Left lung (tissue), 14 donors: ENCODE measurements around the gene CTDNEP1. TPM values are rescaled to one million over a fixed set of nuclear protein-coding genes. Genes with fewer than 3 reads are reported as not detected.
A peak's percentile ranks its signal among the peaks of the same experiment; 100 is the strongest.

Experiments used
- ATAC-seq: fragments of 200-7000 bp; cut with Tn5 transposase; one replicate; pipeline ENCODE4 v1.9.1; 2020; ENCODE audit warnings: moderate library complexity
- DNase-seq, 4 donors: peaks; one replicate each; pipeline ENCODE4 v3.0.0-alpha.2; 2013 to 2020
- H3K27ac ChIP-seq, 2 donors: fragments of 200-600 bp; sonication (generic) in 1 of 2; one replicate each; pipeline versions ENCODE4 v1.5.0 to v1.8.0; 2020 to 2021
- H3K27me3 ChIP-seq, 2 donors: fragments of 200-600 bp; sonication (generic) in 1 of 2; one replicate each; pipeline versions ENCODE4 v1.5.0 to v1.8.0; 2020 to 2021
- H3K36me3 ChIP-seq, 2 donors: fragments of 200-600 bp; sonication (generic) in 1 of 2; one replicate each; pipeline versions ENCODE4 v1.5.0 to v1.8.0; 2020 to 2021
- H3K4me1 ChIP-seq, 2 donors: fragments of 200-600 bp; one replicate each; pipeline ENCODE4 v1.8.0; 2021
- H3K4me3 ChIP-seq, 2 donors: fragments of 200-600 bp; sonication (generic) in 1 of 2; one replicate each; pipeline versions ENCODE4 v1.5.0 to v1.8.0; 2020 to 2021; ENCODE audit warnings: mild to moderate bottlenecking in 1 of 2
- H3K9me3 ChIP-seq, 2 donors: fragments of 200-600 bp; sonication (generic) in 1 of 2; one replicate each; pipeline versions ENCODE4 v1.5.0 to v1.8.0; 2020 to 2021
- CTCF ChIP-seq, 2 donors: fragments of 200-600 bp; sonication (generic) in 1 of 2; IDR thresholded peaks; one replicate each; pipeline versions ENCODE4 v1.5.0 to v1.8.0; 2021; ENCODE audit warnings: antibody characterized with exemption in 2 of 2
- intact Hi-C, 2 donors: fragments of 100-400 bp; cut with DNase I; formaldehyde crosslinking; loops; one replicate each; pipeline versions ENCODE4 v1.11.2 to v1.14.2; 2022
- long read RNA-seq, 12 donors: library from polyadenylated mRNA in 2 of 12; unstranded in 2 of 12; transcript quantifications; one replicate each; pipeline ENCODE4 v2.0.0 and lab custom pipeline, GENCODE V29; 2019 to 2026
- polyA plus RNA-seq, 6 donors: library from polyadenylated mRNA; unstranded; fragments of 120-200 nt; gene quantifications; one replicate each; pipeline ENCODE4 v1.2.1, GENCODE V29; 2013; ENCODE audit not compliant: insufficient read length in 6 of 6
- total RNA-seq, 2 donors: library from RNA; stranded (reverse); fragmentation: NEBNext Ultra II Directional; extraction: Animal tissue kit (Norgen Biotek cat#: 25700); gene quantifications; one replicate each; pipeline ENCODE4 v1.2.1, GENCODE V29; 2021
- donor health status: DM: no; HTN: yes; CAD: no.
- donor health status: DM: no; HTN: no; CAD: no.

Gene CTDNEP1
- total RNA-seq (100 to 1,000 TPM; 134 to 171 TPM), polyA plus RNA-seq (100 to 1,000 TPM; 133 to 154 (median 146) TPM)
- long read RNA-seq, donor 1, transcript CTDNEP1-210 (8 exons, 1,708 nt): major isoform, 51 of 77 reads
- long read RNA-seq, donor 1, partial matches to known transcripts: 22 of 77 reads
- long read RNA-seq, donor 1, other reads (novel, unspliced or antisense): 0 of 77 reads
- long read RNA-seq, donor 2, transcript CTDNEP1-204 (2 exons, 393 nt): minor isoform, 5 of 55 reads
- long read RNA-seq, donor 2, transcript CTDNEP1-210 (8 exons, 1,708 nt): major isoform, 34 of 55 reads
- long read RNA-seq, donor 2, partial matches to known transcripts: 11 of 55 reads
- long read RNA-seq, donor 2, other reads (novel, unspliced or antisense): 5 of 55 reads
- long read RNA-seq, donor 3, transcript CTDNEP1-210 (8 exons, 1,708 nt): major isoform, 38 of 38 reads
- long read RNA-seq, donor 3, partial matches to known transcripts: 0 of 38 reads
- long read RNA-seq, donor 3, other reads (novel, unspliced or antisense): 0 of 38 reads
- long read RNA-seq, donor 4, partial matches to known transcripts: 2 of 9 reads
- long read RNA-seq, donor 4, other reads (novel, unspliced or antisense): 6 of 9 reads
- long read RNA-seq, donor 5, transcript CTDNEP1-204 (2 exons, 393 nt): minor isoform, 5 of 57 reads
- long read RNA-seq, donor 5, transcript CTDNEP1-210 (8 exons, 1,708 nt): major isoform, 32 of 57 reads
- long read RNA-seq, donor 5, partial matches to known transcripts: 20 of 57 reads
- long read RNA-seq, donor 5, other reads (novel, unspliced or antisense): 0 of 57 reads
- long read RNA-seq, donor 6, transcript CTDNEP1-210 (8 exons, 1,708 nt): major isoform, 26 of 51 reads
- long read RNA-seq, donor 6, partial matches to known transcripts: 24 of 51 reads
- long read RNA-seq, donor 6, other reads (novel, unspliced or antisense): 0 of 51 reads
- long read RNA-seq, donor 7, transcript CTDNEP1-210 (8 exons, 1,708 nt): major isoform, 13 of 14 reads
- long read RNA-seq, donor 7, partial matches to known transcripts: 0 of 14 reads
- long read RNA-seq, donor 7, other reads (novel, unspliced or antisense): 0 of 14 reads
- long read RNA-seq, donor 8, transcript CTDNEP1-210 (8 exons, 1,708 nt): major isoform, 38 of 55 reads
- long read RNA-seq, donor 8, partial matches to known transcripts: 17 of 55 reads
- long read RNA-seq, donor 8, other reads (novel, unspliced or antisense): 0 of 55 reads
- long read RNA-seq, donor 9, partial matches to known transcripts: 0 of 1 reads
- long read RNA-seq, donor 9, other reads (novel, unspliced or antisense): 0 of 1 reads
- long read RNA-seq, donor 10, partial matches to known transcripts: 1 of 3 reads
- long read RNA-seq, donor 10, other reads (novel, unspliced or antisense): 1 of 3 reads
- long read RNA-seq, donor 11: 0 reads
- long read RNA-seq, donor 12, transcript CTDNEP1-210 (8 exons, 1,708 nt): major isoform, 39 of 51 reads
- long read RNA-seq, donor 12, partial matches to known transcripts: 10 of 51 reads
- long read RNA-seq, donor 12, other reads (novel, unspliced or antisense): 0 of 51 reads

DNA sequence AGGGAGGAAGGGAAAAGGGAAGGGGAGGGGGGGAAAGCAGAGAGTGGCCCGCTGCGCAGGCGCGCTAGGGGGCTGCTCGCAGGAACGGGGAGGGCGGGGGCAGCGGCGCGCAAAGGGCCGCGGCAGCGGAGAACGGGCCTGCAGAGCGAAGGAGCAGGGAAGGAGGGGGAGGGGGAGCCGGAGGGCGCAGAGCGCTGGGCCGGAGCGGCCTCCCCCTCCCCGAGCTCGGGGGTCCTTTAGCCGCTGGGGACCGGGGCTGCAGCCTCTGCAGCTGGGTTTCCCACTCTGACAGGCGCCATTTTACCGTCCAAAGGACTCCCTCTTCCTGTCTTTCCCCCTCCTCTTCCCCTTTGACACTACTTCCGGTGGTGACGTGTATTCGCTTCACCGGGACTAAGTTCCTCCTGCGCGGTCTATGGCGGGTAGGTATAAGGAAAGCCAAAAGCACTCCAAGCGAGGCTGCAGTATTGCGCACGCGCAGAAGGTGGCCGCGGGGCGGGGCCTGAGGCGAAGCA lies at the start of gene CTDNEP1:
TSS of gene CTDNEP1 (minus strand) at position 74 of the 515 bp plus-strand sequence. CDS start 438 bp downstream, outside the sequence.
- no peak for TF ChIP-seq CTCF (IDR thresholded peaks at IDR 0.05)
- intact Hi-C loops: no loop called here

DNA sequence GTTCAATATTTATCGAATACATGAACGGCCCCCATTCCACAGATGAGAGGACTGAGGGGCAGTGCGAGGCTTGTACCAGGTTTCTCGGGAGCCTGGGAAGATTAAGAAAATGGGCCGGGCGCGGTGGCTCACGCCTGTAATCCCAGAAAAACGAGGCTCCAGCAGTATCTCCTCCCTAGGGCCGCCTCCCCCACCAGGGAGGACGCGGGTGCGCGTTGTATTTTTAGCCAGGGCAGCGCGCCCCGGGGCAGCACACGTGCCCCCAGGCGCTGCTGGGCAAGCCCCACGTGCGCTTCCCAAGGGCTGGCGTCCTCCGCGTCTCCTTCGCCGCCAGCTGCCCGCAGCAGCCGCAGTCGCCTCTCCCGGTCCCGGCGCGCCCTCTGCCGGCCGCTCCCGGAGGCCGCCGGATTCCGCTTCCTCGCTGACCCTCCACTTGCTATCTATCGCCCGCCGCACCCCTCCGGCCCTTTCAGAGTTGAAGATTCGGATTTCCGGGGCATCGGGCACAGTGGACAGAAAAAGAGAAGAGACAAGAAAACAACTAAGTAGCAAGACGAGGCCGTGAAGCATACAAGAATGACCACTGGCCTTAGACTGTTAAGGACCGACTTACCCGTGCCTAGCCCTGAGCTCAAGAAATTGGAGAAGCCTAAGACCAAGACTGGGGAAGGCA lies 44.8 kb upstream of the CTDNEP1 start:
- Histone ChIP-seq H3K4me1 (peaks cover 13 to 33% of the 10 kb centered on the region in 2 donors), H3K9me3 (no peaks in the 10 kb centered on the region), H3K27me3 (peaks cover 26 to 66% of the 10 kb centered on the region in 2 donors), H3K36me3 (no peaks in the 10 kb centered on the region), H3K4me3 (no peak overlapping the region), H3K27ac (no peak overlapping the region)
- TF ChIP-seq CTCF (IDR thresholded peaks at IDR 0.05): peak; percentile 86 to 95
- DNase-seq: peak; percentile 70 to 98 (median 82)
- ATAC-seq: peak; percentile 94
- intact Hi-C loops: loop anchor here (10.0 kb wide), 1 partner anchor 252 kb away; the partner anchor contains the start of gene SLC16A11 (in 2 of the 2)

More for the DNA sequence above, at the start of gene CTDNEP1:
- DNase-seq (peak; percentile 99 to 100 (median 99)), ATAC-seq (peak; percentile 90)
- H3K27ac ChIP-seq: peak within 1 kb of the TSS; percentile 99 to 100
- H3K4me1 ChIP-seq: peaks cover 18 to 47% of the 10 kb centered on the region in 2 donors
- H3K27me3 ChIP-seq: no peaks in the 10 kb centered on the region
- H3K4me3 ChIP-seq: peak within 1 kb of the TSS; percentile 83 to 95
- H3K36me3 ChIP-seq: peaks cover 0 to 34% of the 10 kb centered on the region in 2 donors
- no peaks in the 10 kb centered on the region for H3K9me3 ChIP-seq

DNA sequence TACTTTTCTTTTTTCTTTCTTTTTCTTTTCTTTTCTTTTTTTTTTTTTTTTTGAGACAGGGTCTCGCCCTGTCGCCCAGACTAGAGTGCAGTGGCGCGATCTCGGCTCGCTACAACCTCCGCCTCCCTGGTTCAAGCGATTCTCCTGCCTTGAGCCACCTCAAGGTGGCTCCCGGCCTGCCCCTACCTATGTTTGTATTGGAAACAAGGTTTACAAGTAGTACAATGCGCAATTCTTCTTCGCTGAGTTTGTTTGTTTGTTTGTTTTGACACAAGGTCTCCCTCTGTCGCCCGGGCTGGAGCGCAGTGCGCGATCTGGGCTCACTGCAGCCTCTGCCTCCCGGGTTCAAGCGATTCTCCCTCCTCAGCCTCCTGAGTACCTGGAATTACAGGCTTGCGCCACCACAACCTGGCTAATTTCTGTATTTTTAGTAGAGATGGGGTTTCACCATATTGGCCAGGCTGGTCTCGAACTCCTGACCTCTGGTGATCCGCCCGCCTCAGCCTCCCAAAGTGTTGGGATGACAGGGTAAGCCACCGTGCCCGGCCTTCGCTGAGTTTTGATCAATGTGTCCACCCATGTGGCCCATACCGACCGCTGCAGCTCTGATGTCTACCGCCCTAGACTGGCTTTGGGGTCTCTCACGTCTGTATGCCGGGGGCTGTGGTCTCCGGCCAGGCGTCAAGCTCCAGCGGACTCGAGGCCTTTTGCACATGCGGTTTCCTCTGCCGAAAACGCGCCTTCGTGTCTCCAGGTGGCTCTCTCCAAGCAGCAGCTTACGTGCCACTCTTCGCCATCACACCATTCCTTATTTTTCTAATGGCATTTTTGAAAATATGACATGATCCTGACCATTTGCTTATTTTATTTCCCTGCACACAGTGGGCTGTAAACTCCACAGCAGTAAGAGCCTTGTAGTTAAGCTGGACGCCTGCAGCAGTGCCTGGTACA lies 44.0 kb upstream of the CTDNEP1 start:
- no peak for TF ChIP-seq CTCF (IDR thresholded peaks at IDR 0.05)
- no peaks in the 10 kb centered on the region for H3K36me3 ChIP-seq
- H3K4me1 ChIP-seq: peaks cover 13 to 33% of the 10 kb centered on the region in 2 donors
- DNase-seq: no peak
- intact Hi-C loops: loop anchor here (10.0 kb wide), 1 partner anchor 251 kb away; the partner anchor contains the start of gene SLC16A11 (in 2 of the 2)
- H3K27ac ChIP-seq: no peak overlapping the region
- H3K4me3 ChIP-seq: no peak overlapping the region
- H3K9me3 ChIP-seq: no peaks in the 10 kb centered on the region
- no peak for ATAC-seq
- peaks cover 26 to 74% of the 10 kb centered on the region in 2 donors for H3K27me3 ChIP-seq
